ENCODE data around the gene PPP1R14C.

Gene PPP1R14C

GRCh38 chr6:150267686-150268561, 125.1 kb downstream of the PPP1R14C start:
- H3K27ac ChIP-seq, result peak overlapping the region; percentile 89
- DNase-seq (ENCODE audit: low spot score), result peak; percentile 85
- CTCF ChIA-PET, result no interaction called here
- POLR2A ChIA-PET (ENCODE audit: low non-redundant PET), result no interaction called here
- no peak for TF ChIP-seq CTCF (conservative IDR thresholded peaks at IDR 0.05; ENCODE audit: low read depth)

GRCh38 chr6:150269130-150269856, 126.4 kb downstream of the PPP1R14C start:
- no peak for TF ChIP-seq CTCF (conservative IDR thresholded peaks at IDR 0.05; ENCODE audit: low read depth)
- ChIA-PET POLR2A (ENCODE audit: low non-redundant PET) (no interaction called here), CTCF (interaction anchor here (0.9 to 1.4 kb wide), 2 partner anchors 8 to 66 kb away, joined by 3 to 4 read pairs; no protein-coding TSS in a partner anchor)
- DNase-seq (ENCODE audit: low spot score), result no peak
- peak overlapping the region; percentile 92 for H3K27ac ChIP-seq

- ChIA-PET CTCF (interaction anchor here (0.8 to 1.4 kb wide), 2 partner anchors 65 to 189 kb away, joined by 4 read pairs; no protein-coding TSS in a partner anchor), POLR2A (ENCODE audit: low non-redundant PET) (no interaction called here)
- H3K27ac ChIP-seq, result peak overlapping the region; percentile 92
- no peak for TF ChIP-seq CTCF (conservative IDR thresholded peaks at IDR 0.05; ENCODE audit: low read depth)
- DNase-seq (ENCODE audit: low spot score), result peak; percentile 98
Observed at GRCh38 chr6:150269857-150270223, 127.0 kb downstream of the PPP1R14C start.

GRCh38 chr6:150270330-150271052, 127.6 kb downstream of the PPP1R14C start:
- ChIA-PET CTCF (interaction anchor here (0.8 to 2.0 kb wide), 3 partner anchors 11 to 190 kb away, joined by 4 to 6 read pairs (median 4); no protein-coding TSS in a partner anchor), POLR2A (ENCODE audit: low non-redundant PET) (no interaction called here)
- TF ChIP-seq CTCF (conservative IDR thresholded peaks at IDR 0.05; ENCODE audit: low read depth), result no peak
- DNase-seq (ENCODE audit: low spot score), result no peak
- peak overlapping the region; percentile 92 for H3K27ac ChIP-seq

- no peak for DNase-seq (ENCODE audit: low spot score)
- H3K27ac ChIP-seq, result peak overlapping the region; percentile 88
- TF ChIP-seq CTCF (conservative IDR thresholded peaks at IDR 0.05; ENCODE audit: low read depth), result no peak
- POLR2A ChIA-PET (ENCODE audit: low non-redundant PET), result no interaction called here
- CTCF ChIA-PET, result interaction anchor here (2.0 kb wide), 1 partner anchor 10 kb away, joined by 6 read pairs; no protein-coding TSS in a partner anchor
Observed at GRCh38 chr6:150271172-150271500, 128.3 kb downstream of the PPP1R14C start.

Data from RWPE1 (cell line).